Effector memory CD4-positive, alpha-beta T cell (primary cell): ENCODE measurements around the gene ATP6AP1.

Source experiments
- DNase-seq, 3 donors: peaks; one replicate each; pipeline ENCODE4 v3.0.0-alpha.2; 2020
- H3K27ac ChIP-seq: 2 replicates; pipeline ENCODE4 v1.7.0; 2013; ENCODE audit warnings: mild to moderate bottlenecking, low read length, moderate library complexity; ENCODE audit not compliant: insufficient read depth, poor library complexity, severe bottlenecking
- H3K27me3 ChIP-seq: replicated peaks from 2 replicates; pipeline ENCODE4 v1.7.0; 2013; ENCODE audit warnings: mild to moderate bottlenecking, low read length; ENCODE audit not compliant: insufficient read depth, control insufficient read depth, poor library complexity, severe bottlenecking
- H3K36me3 ChIP-seq: 2 replicates; pipeline ENCODE4 v1.7.0; 2013; ENCODE audit warnings: mild to moderate bottlenecking, low read length, moderate library complexity; ENCODE audit not compliant: control insufficient read depth, insufficient read depth
- H3K4me1 ChIP-seq: 2 replicates; pipeline ENCODE4 v1.7.0; 2013; ENCODE audit warnings: low read length, mild to moderate bottlenecking; ENCODE audit not compliant: control insufficient read depth, insufficient read depth, poor library complexity, severe bottlenecking
- H3K4me3 ChIP-seq: 2 replicates; pipeline ENCODE4 v1.7.0; 2013; ENCODE audit warnings: low read length, low read depth, mild to moderate bottlenecking; ENCODE audit not compliant: insufficient read depth, poor library complexity, severe bottlenecking
- H3K9me3 ChIP-seq: 2 replicates; pipeline ENCODE4 v1.7.0; 2013; ENCODE audit warnings: mild to moderate bottlenecking, low read length, moderate library complexity; ENCODE audit not compliant: control insufficient read depth

Gene ATP6AP1

DNA sequence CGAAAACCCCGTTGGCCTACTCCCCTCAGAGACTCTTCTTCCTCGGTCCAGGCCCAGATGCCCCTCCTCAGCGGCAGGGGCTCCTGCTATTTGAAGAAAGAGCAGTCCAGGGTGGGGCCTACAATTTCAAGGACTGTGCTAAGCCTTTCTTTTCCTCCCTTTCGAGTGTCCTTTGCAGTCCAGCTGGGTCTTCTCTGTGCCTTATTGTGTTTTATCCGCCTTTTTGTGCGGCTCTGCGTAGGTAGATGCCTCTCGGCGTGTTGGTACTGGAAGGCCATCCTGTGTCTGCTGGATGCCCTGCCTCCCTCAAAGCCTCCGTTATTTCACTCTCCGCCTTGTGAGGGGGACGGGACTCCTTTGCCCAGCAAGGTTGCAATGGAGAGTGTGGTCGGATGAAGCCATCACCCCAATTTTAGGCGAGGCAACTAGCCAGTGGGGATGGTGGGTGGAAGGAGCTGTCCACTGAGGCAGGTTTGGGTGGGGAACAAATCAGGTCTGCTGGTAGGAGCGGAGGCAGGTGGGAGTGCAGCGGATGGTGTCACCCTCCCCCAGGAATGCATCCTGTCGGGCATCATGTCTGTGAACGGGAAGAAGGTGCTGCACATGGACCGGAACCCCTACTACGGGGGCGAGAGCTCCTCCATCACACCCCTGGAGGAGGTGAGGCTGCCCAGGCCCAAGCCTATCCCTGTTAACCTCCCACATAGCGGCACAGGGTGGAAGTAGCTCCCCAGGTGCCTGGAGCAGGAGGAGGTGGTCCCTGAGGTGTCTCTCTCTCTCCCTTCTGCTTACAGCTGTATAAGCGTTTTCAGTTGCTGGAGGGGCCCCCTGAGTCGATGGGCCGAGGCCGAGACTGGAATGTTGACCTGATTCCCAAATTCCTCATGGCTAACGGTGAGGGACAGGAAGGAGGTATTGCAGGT is 9.8 kb downstream of the ATP6AP1 start:
- no peaks in the 10 kb centered on the region for H3K9me3 ChIP-seq
- DNase-seq, result no peak
- peaks cover 13% of the 10 kb centered on the region for H3K4me1 ChIP-seq
- H3K4me3 ChIP-seq, result peak overlapping the region; percentile 57
- H3K27ac ChIP-seq, result peak overlapping the region; percentile 65
- no peaks in the 10 kb centered on the region for H3K27me3 ChIP-seq
- peaks cover 9% of the 10 kb centered on the region for H3K36me3 ChIP-seq

DNA sequence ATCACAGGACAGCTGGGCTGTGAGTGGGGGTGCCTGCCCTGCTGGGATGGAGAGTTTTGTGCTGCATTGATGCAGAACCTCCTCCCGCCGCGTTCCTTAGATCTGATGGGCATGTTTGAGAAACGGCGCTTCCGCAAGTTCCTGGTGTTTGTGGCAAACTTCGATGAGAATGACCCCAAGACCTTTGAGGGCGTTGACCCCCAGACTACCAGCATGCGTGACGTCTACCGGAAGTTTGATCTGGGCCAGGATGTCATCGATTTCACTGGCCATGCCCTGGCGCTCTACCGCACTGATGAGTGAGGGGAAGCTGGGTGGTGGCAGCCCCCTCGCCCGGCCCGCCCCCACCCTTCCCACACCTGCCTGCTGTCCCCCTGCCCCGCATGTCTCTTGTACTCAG is 11.4 kb downstream of the ATP6AP1 start:
- H3K36me3 ChIP-seq, result peaks cover 5% of the 10 kb centered on the region
- peaks cover 23% of the 10 kb centered on the region for H3K4me1 ChIP-seq
- no peak overlapping the region for H3K4me3 ChIP-seq
- H3K27me3 ChIP-seq, result no peaks in the 10 kb centered on the region
- H3K27ac ChIP-seq, result no peak overlapping the region
- DNase-seq, result no peak
- no peaks in the 10 kb centered on the region for H3K9me3 ChIP-seq

DNA sequence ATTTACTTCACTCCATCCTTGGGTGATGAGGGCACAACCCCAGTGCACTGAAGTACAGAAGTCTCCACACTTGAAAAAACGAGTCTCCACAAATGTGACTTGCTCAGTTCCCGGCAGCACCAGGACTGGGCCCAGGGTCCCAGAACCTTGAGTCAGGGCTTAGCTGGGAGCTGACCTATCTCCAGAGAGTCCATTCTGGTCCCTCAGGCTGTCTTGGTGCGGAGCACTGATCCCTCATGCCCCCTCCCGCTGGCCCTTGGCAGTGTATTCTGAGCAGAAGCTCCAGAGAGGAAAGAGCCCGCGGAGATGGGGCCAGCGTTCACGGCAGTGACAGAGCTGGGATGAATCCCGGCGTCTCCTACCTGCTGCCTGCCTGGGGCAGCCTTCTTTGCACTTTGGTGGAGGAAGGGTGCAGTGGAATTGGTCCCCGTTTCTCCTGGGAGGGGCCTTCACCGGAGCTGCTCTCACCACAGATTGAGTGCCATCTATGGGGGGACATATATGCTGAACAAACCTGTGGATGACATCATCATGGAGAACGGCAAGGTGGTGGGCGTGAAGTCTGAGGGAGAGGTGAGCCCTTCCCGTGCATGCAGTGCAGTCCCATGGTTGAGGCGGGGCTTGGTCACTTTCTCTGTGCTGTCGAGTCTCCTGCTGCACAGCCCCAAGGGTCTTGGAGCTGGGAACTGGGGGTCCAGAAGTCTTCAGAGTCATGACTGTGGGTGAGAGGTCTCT is 12.3 kb downstream of the ATP6AP1 start:
- peaks cover 29% of the 10 kb centered on the region for H3K4me1 ChIP-seq

DNA sequence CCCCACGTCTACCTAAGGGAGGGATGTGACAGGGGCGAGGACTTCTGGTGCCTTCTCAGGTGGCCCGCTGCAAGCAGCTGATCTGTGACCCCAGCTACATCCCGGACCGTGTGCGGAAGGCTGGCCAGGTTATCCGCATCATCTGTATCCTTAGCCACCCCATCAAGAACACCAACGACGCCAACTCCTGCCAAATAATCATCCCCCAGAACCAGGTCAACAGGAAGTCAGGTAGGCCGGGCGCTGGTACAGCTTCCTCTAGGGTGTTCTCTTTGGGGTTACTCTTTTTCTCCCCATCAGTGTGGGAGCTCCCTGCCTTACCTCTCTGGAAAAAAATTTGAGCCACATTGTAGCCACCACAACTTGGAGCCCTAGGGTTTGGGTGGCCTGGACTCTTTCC is 13.1 kb downstream of the ATP6AP1 start:
- Histone ChIP-seq H3K9me3 (no peaks in the 10 kb centered on the region), H3K4me1 (peaks cover 29% of the 10 kb centered on the region), H3K36me3 (peaks cover 2% of the 10 kb centered on the region), H3K27ac (no peak overlapping the region), H3K27me3 (no peaks in the 10 kb centered on the region), H3K4me3 (no peak overlapping the region)
- DNase-seq, result peak in 2 of 3 donors; percentile 14 to 27

More for the DNA sequence above, 12.3 kb downstream of the ATP6AP1 start:
- H3K9me3 ChIP-seq, result no peaks in the 10 kb centered on the region
- H3K27ac ChIP-seq, result peak overlapping the region; percentile 25
- no peaks in the 10 kb centered on the region for H3K27me3 ChIP-seq
- no peak overlapping the region for H3K4me3 ChIP-seq
- no peak for DNase-seq
- peaks cover 2% of the 10 kb centered on the region for H3K36me3 ChIP-seq

DNA sequence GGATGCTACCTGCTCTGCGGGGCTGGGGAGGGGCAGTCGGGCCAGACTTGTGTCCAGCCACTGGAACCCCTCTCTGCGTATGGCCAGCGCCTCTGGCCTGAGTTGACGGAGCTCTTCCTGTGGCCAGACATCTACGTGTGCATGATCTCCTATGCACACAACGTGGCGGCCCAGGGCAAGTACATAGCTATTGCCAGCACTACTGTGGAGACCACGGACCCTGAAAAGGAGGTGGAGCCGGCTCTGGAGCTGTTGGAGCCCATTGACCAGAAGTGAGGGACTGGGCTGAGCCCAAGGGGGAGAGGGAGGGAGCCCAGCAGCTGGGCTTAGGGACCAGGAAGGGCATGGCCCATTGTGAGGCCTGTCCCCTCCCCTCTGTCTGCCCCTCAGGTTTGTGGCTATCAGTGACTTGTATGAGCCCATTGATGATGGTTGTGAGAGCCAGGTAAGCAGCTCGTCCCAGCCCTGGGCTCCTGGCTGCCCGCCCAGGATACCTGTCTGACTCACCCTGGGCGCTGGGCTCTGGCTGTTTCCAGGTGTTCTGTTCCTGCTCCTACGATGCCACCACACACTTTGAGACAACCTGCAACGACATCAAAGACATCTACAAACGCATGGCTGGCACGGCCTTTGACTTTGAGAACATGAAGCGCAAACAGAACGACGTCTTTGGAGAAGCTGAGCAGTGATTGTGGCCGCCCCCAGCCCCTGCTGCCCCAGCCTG is 13.7 kb downstream of the ATP6AP1 start:
- Histone ChIP-seq H3K27ac (no peak overlapping the region), H3K4me1 (peaks cover 29% of the 10 kb centered on the region), H3K27me3 (no peaks in the 10 kb centered on the region), H3K9me3 (no peaks in the 10 kb centered on the region), H3K36me3 (peaks cover 2% of the 10 kb centered on the region), H3K4me3 (no peak overlapping the region)
- no peak for DNase-seq

DNA sequence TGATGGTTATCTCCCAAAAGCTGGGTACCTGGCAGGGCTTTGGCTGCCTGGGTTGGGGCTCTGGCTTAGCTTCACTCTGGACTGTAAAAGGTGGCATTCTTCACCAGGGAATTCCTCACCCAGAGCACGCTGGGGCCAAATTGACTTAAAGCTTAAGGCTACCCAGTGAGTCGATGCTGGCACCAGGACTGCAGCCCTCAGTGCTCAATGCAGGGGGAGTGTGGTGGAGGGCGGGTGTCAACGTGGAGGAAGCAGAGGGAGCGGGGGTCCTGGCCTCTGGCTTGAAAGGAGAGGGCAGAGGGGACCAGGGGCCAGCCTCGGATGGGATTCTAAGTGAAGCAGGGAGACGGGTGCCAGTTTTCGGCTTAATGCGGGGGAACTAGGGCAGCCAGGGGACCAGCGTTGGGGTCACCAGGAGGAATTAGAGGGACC is 15.0 kb downstream of the ATP6AP1 start:
- H3K4me3 ChIP-seq, result no peak overlapping the region
- DNase-seq, result no peak
- H3K9me3 ChIP-seq, result no peaks in the 10 kb centered on the region
- peak overlapping the region; percentile 80 for H3K27ac ChIP-seq
- peaks cover 8% of the 10 kb centered on the region for H3K36me3 ChIP-seq
- H3K27me3 ChIP-seq, result no peaks in the 10 kb centered on the region
- peaks cover 23% of the 10 kb centered on the region for H3K4me1 ChIP-seq

DNA sequence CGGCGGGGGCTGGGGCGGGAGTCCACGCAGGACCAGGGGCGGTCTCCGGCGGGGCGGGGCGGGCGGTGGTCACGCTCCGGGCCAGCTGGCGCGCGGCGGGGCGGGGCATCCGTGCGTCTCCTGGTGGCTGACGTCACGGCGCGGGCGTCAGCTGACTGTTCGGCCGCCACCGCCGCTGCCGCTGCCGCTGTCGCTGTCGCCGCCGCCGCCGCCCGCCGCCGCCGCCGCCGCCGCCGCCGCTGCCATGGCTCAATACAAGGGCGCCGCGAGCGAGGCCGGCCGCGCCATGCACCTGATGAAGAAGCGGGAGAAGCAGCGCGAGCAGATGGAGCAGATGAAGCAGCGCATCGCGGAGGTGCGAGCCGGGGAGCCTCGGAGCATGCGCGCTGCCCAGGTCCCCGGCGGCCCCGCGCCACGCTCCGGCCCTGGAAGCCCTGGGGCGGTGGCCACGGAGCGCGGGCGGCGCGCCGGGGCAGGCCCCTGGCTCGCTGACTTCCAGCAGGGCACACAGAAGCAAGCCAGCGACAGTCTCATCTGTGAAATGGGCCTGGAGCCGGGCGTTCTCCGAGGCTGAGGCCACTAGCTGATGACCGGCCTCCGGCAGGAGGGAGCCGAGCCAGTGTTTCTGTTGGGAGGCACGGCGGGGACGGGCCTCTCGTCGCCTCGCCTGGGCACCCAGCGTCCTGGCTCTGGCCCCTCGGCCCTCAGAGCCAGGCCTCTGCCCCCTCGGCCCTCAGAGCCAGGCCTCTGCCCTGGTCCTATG is 15.7 kb downstream of the ATP6AP1 start, which contains the start of gene FAM50A:
FAM50A (plus strand) TSS at position 150 of the 763 bp plus-strand sequence; CDS start at position 245, 95 bp downstream.
- H3K4me1 ChIP-seq, result peaks cover 22% of the 10 kb centered on the region
- no peaks in the 10 kb centered on the region for H3K9me3 ChIP-seq
- H3K36me3 ChIP-seq, result peaks cover 15% of the 10 kb centered on the region
- H3K27ac ChIP-seq, result peak within 1 kb of the TSS; percentile 80
- H3K4me3 ChIP-seq, result peak within 1 kb of the TSS; percentile 46
- peak; percentile 56 to 68 (median 61) for DNase-seq
- H3K27me3 ChIP-seq, result no peaks in the 10 kb centered on the region

DNA sequence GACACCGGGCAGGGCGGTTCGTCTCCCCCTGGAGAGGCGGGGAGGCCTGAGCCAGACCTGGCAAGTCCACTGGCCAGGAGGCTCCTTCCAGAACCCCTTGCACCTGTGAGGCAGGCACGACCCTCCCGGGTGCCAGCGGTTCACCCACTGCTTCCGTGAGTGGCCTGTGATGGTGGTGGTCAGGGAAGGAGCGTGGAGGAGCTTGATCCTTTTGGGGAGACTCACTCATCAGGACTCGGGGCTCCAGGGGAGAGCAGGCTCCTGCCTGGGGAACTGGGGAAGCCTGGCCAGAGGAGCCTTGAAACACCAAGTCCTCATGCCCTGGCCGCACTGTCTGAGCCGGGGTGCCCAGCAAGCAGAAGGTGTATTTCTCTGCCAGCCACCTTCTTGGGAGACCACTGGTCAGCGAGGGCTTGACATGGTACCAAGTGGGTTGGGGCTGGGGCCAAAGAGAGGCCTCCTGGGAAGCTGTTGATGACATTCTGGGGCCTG is 16.3 kb downstream of the ATP6AP1 start:
- DNase-seq, result no peak

DNA sequence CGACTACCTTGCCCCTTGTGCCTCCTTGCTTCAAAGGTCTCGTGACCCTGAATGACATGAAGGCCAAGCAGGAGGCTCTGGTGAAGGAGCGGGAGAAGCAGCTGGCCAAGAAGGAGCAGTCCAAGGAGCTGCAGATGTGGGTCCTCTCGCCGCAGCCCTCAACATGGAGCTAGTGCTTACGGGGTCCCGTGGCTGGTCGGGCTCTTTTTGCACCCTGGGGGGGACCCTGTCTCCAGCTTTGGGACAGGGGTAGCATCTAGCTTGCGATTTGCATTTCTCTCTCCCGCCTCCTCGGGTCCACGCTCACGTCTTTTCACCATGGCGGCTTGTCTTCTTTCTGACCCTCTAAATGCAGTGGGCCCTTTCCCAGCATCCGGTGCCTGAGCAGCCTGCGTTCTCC is 17.3 kb downstream of the ATP6AP1 start:
- H3K4me1 ChIP-seq, result peaks cover 22% of the 10 kb centered on the region
- no peak for DNase-seq
- no peak overlapping the region for H3K4me3 ChIP-seq
- H3K36me3 ChIP-seq, result peaks cover 22% of the 10 kb centered on the region
- H3K27ac ChIP-seq, result no peak overlapping the region
- no peaks in the 10 kb centered on the region for H3K27me3 ChIP-seq
- no peaks in the 10 kb centered on the region for H3K9me3 ChIP-seq

More for the DNA sequence above, 16.3 kb downstream of the ATP6AP1 start:
- Histone ChIP-seq H3K27me3 (no peaks in the 10 kb centered on the region), H3K4me1 (peaks cover 22% of the 10 kb centered on the region), H3K36me3 (peaks cover 19% of the 10 kb centered on the region), H3K27ac (peak overlapping the region; percentile 55), H3K4me3 (peak overlapping the region; percentile 46), H3K9me3 (no peaks in the 10 kb centered on the region)
